HG03060 (cell line): ENCODE results near the gene EHMT2.
"Not testable (repeated sequence)": the region's sequence is repeated elsewhere in the genome, so short reads cannot be mapped to it uniquely, and the experiment has no call there.

Experiments used
- ATAC-seq: cut with Tn5 transposase; IDR thresholded peaks from one replicate; pipeline ENCODE4 v1.9.1; 2021; ENCODE audit warnings: low read depth, moderate number of reproducible peaks; ENCODE audit not compliant: unreplicated experiment

EHMT2 gene

DNA sequence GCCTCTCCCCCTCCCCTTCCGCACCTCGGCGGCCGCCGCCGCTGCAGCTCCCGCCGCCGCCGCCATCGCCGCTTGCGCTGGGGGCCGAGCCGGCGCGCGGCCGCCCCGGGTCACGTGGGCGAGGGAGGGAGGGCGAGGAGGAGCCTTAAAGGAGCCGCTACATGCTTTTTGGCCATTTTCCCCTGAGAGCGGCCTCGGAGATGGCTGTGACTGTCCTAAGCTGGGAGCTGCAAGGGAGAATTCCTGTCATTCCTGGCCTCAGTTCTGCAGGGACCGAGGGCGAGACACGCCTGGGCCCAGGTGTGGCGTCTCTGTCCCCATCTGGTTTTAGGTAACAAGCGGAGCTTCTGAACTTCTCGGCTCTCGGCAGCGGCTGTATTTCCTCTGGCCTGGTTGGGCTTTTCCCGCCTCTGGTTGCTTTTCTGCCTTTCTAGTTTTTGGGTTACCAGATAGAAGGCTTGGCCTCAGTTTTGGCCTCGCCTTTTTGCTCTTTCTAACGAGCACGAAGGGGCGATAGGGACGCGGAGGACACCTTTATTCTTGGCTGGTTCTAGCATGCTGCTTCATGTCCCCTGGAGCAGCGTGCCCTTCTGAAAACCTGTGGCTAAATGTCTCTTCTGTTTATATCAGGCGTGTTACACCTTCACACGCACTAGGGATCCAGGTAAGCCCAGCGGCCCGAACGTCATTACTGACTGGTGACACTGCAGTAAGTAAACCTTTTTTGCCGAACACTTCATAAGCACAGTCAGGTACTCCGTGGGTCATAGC lies at the start of gene EHMT2:
Gene EHMT2 (minus strand): TSS at position 87 of the 771 bp plus-strand sequence. CDS start 21 bp downstream, at position 66.
- ATAC-seq = no peak

DNA sequence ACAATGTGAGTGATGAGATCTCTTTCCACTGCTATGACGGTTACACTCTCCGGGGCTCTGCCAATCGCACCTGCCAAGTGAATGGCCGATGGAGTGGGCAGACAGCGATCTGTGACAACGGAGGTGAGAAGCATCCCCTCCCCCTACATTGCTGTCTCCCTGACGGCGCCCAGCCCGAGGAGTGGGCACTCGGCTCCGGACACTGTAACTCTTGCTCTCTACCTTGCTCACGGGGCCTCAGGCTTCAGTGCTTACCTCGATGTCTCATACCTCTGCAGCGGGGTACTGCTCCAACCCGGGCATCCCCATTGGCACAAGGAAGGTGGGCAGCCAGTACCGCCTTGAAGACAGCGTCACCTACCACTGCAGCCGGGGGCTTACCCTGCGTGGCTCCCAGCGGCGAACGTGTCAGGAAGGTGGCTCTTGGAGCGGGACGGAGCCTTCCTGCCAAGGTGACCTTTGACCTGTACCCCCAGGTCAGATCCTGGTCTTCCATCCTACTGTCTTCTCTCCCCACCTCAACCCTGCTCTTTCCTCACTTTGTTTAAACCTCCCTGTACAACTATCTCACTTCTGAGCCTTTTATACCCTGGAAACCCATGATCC lies 49.7 kb upstream of the EHMT2 start:
- ATAC-seq = no peak

DNA sequence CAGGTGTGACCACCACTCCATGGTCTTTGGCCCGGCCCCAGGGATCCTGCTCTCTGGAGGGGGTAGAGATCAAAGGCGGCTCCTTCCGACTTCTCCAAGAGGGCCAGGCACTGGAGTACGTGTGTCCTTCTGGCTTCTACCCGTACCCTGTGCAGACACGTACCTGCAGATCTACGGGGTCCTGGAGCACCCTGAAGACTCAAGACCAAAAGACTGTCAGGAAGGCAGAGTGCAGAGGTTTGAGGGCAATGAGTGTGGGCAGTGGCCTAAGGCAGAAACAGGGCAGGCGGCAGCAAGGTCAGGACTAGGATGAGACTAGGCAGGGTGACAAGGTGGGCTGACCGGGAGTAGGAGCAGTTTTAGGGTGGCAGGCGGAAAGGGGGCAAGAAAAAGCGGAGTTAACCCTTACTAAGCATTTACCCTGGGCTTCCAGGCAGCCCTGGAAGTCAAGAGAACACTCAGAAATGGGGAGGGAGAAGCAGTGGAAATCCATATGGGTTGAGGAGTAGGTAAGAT lies 48.9 kb upstream of the EHMT2 start:
- no peak for ATAC-seq

DNA sequence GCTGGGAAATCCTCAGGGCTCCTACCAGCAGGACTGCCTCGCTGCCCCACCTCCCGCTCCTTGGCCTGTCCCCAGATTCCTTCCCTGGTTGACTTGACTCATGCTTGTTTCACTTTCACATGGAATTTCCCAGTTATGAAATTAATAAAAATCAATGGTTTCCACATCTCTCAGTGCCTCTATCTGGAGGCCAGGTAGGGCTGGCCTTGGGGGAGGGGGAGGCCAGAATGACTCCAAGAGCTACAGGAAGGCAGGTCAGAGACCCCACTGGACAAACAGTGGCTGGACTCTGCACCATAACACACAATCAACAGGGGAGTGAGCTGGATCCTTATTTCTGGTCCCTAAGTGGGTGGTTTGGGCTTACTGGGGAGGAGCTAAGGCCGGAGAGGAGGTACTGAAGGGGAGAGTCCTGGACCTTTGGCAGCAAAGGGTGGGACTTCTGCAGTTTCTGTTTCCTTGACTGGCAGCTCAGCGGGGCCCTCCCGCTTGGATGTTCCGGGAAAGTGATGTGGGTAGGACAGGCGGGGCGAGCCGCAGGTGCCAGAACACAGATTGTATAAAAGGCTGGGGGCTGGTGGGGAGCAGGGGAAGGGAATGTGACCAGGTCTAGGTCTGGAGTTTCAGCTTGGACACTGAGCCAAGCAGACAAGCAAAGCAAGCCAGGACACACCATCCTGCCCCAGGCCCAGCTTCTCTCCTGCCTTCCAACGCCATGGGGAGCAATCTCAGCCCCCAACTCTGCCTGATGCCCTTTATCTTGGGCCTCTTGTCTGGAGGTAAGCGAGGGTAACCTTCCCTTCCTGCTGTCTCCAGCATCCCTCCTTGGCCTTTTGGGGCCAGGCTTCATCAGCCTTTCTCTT lies 48.2 kb upstream of the EHMT2 start, which contains the start of gene CFB:
Gene CFB (plus strand): TSS at position 589 of the 863 bp plus-strand sequence. CDS start 127 bp downstream, at position 716.
- ATAC-seq = no peak

DNA sequence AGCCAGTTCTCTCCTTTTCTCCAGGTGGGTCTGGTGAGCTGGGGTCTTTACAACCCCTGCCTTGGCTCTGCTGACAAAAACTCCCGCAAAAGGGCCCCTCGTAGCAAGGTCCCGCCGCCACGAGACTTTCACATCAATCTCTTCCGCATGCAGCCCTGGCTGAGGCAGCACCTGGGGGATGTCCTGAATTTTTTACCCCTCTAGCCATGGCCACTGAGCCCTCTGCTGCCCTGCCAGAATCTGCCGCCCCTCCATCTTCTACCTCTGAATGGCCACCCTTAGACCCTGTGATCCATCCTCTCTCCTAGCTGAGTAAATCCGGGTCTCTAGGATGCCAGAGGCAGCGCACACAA lies 47.6 kb upstream of the EHMT2 start:
- ATAC-seq = no peak

DNA sequence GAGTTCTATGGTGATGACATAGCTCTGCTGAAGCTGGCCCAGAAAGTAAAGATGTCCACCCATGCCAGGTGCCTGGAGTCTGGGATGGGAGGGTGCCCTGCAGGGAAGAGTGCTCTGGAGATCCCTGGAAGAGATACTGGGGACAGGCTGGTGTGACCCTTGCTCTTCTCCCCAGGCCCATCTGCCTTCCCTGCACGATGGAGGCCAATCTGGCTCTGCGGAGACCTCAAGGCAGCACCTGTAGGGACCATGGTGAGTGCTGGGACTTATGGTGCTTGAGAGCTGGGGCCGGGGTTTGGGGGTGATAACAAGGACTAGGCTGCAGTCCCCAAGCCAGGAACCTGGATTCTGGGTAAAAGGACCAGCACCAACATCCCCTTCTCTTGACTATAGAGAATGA lies 46.2 kb upstream of the EHMT2 start:
- ATAC-seq = no peak

DNA sequence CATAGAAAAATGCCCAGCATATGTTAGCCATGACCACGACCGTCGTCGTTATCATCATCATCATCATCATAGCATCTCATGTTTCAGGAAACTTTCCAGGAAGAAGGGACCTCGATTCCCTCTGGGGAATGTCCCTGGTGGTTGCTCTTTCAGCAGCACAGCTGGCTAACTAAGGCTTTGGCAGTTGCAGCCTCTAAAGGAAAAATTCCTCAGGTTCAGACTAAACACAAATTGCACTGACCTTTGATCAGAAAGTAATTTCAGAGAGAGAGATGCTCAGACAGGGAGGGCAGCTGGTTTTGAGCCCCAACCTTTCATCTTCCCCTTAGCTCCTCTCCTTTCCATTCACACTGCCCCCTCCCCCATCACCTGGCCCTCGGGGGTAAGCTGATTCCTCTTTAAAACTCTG lies 42.8 kb upstream of the EHMT2 start:
- no peak for ATAC-seq

DNA sequence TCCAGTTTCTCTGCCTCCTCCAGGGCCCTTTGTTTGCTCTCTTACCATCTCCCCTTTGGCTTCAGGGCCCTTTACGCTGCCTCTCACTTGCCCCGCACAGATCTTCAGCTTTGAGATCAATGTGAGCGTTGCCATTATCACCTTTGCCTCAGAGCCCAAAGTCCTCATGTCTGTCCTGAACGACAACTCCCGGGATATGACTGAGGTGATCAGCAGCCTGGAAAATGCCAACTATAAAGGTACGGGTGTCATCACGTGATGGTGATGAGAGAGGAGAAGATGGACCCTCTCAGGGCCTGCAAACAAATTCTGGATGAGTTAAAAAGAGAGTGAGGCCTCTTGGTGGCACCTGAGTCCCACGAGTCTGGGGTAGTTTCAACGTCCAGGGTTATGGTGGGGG lies 38.3 kb upstream of the EHMT2 start:
- ATAC-seq = no peak

DNA sequence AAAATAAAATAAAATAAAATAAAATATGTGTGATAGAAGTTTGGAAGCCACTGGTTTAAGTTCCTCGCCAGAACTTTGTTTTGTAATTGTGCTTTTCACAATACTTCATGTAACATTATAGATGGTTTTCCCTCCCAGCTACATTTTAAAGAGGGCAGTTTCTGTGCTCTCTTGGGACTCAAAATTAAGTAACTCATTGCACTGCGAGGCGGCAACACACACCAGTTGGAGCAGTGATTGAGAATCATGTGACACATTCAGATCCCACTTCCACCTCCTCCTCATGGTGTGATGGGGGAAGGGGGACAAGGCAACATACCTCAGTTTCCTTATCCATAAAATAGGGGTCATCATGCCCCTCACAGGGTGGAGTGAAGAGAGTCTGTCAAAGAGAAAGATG lies 37.5 kb upstream of the EHMT2 start:
- ATAC-seq = no peak

DNA sequence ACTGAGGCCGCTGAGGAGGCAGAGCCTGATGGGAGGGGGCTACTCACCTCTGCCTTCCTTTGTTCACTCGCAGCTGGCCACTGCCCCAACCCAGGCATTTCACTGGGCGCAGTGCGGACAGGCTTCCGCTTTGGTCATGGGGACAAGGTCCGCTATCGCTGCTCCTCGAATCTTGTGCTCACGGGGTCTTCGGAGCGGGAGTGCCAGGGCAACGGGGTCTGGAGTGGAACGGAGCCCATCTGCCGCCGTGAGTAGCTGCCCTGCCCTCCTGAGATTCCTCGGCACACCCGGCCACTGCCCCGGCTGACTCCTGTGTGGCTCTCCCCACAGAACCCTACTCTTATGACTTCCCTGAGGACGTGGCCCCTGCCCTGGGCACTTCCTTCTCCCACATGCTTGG lies 36.0 kb upstream of the EHMT2 start:
- no peak for ATAC-seq

DNA sequence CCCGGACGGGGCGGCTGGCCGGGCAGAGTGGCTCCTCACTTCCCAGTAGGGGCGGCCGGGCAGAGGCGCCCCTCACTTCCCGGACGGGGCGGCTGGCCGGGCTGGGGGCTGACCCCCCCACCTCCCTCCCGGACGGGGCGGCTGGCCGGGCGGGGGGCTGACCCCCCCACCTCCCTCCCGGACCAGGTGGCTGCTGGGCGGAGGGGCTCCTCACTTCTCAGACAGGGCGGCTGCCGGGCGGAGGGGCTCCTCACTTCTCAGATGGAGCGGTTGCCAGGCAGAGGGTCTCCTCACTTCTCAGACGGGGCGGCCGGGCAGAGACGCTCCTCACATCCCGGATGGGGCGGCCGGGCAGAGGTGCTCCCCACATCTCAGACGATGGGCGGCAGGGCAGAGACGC lies 34.6 kb upstream of the EHMT2 start:
- ATAC-seq = not testable (repeated sequence)

DNA sequence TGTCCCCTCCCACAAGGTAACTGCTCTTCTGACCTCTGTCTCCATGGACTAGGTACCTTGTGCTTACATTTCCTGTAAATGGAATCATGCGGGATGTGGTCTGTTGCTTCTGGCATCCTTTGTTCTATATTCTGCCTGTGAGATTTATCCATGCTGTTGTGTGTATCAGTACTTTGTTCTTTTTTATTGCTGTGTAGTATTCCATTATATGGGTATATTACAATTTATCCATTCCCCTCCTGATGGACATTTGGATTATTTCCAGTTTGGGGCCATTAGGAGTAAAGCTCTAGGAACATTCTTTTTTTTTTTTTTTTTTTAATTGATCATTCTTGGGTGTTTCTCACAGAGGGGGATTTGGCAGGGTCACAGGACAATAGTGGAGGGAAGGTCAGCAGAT lies 33.5 kb upstream of the EHMT2 start:
- ATAC-seq = no peak

DNA sequence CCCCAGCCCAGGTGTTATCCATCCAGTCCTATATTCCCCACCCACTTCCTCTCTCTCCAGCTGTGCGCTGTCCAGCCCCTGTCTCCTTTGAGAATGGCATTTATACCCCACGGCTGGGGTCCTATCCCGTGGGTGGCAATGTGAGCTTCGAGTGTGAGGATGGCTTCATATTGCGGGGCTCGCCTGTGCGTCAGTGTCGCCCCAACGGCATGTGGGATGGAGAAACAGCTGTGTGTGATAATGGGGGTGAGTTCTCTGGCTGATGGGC lies 31.1 kb upstream of the EHMT2 start:
- no peak for ATAC-seq

DNA sequence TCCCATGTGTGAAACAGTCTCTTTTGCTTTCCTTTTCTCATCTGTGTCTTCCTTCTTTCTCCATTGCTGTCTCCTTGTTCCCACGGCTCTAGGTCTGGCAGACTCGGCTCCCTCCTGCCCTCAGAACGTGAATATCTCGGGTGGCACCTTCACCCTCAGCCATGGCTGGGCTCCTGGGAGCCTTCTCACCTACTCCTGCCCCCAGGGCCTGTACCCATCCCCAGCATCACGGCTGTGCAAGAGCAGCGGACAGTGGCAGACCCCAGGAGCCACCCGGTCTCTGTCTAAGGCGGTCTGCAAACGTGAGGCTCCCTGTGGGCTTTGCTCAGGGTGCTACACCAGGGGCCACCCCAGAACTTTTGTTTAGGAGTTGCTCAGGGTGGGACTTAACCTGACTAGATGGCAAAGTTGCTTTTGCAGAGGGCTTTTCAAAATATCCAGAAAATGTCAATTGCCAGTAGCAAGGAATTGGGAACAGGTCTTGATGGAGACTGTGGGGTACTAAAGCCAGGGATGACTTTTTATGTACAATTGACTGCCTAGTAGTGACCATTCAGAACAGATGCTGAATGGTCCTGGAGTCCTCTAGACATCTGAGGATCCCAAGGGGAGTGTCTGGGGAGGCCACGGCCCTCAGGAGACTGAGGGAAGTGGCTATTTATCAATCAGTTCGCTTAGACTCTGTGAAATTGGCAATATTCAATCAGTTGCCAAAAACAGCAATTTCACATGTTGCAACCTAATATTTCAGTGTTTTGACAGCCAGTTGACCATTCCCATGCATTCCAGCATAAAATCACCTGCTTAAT lies 30.6 kb upstream of the EHMT2 start:
- ATAC-seq = no peak

DNA sequence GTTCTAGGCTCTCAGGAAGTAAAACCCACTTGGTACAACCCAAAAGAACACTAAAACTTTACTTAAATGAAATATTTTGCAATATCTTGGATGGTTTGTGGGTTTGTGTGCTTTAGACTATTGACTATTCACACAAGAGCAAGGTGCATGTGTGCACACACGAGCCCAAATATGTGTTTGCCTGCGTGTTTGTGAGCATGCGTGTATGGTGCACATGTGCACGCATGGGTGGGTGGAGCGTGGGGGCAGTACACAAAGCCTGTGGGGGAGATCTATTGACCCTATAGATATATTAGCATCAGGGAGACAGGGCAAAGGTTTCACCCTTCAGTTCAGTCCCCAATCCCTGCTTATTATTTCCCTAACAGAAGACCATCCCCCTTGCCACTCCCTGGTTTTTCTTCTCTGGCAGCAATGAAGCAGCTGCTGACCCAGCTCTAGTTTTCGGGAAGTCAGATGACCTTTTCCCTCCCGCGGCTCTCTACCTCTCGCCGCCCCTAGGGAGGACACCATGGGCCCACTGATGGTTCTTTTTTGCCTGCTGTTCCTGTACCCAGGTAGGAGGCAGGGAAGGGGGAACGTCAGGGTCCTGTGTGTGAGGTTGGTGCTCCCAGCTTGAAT lies 29.9 kb upstream of the EHMT2 start, which contains the start of gene C2:
Gene C2 (plus strand): TSS at position 476 of the 621 bp plus-strand sequence. CDS start 36 bp downstream, at position 512.
- no peak for ATAC-seq

DNA sequence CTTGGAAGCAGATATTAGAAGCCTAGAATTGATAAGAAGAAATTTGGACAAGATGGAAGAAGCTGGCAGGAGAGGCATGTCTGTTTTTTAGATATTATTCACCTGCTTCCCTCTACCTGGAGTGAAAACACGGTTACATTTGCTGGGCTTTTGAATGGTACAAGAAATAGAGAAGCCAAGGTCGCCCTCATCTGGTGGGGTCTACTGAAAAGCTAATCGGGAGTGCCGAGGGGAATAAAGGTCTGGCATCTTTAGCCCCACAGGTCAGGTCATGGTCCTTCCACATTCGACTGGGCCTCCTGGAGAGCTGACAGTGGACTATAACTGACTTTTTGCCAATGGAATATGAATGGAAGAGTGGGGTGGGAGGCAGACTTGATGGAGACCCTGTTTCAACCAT lies 25.4 kb upstream of the EHMT2 start:
- no peak for ATAC-seq

DNA sequence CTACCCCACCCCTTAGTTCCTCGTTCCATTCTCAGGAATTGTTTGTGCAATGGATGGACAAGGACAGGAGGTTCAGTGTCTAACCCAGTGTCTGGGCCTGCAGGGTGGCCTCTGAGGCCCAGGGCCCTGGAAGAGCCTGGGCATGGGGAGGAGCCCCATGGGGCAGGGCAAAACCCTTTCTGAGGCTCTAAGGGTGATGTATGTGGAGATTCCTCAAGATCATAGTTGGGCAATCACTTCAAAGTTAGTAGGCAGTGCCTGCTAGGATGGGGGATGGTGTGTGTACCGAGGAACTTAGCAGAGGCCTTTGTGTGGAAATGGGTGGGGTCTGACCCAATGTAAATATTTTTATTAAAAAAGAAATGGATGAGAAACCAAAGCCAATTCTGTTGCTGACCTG lies 23.3 kb upstream of the EHMT2 start:
- ATAC-seq = no peak

DNA sequence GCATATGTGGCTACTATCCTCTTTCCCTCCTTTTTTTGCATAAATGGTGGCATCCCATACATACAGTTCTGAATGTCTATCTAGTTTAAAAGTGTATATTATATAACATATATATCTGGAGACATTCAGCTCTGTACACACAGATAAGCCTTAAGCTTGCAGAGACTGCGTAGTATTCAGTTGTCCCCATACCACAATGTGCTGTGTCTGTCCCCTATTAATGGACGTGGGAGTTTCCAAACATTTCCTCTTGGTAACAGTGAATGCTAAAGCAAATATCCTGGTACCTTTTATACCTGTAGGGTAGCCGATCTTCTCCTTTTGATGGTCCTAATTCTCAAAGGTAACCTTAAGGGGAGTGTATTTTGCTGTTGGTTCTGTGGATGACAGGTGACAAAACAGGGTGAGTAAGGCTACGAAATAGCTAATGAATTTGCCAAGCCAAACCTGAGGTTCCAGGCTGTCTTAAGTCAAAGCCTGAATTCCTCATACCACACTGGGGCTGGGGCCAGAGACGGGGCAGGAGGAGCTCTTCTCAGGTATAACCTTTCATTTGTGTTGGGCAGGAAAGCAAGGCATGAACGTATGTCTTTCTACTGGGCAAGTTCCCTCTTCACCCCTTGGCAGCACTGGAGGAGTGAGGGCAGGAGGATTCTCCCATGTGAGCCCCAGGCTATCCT lies 22.3 kb upstream of the EHMT2 start:
- no peak for ATAC-seq

DNA sequence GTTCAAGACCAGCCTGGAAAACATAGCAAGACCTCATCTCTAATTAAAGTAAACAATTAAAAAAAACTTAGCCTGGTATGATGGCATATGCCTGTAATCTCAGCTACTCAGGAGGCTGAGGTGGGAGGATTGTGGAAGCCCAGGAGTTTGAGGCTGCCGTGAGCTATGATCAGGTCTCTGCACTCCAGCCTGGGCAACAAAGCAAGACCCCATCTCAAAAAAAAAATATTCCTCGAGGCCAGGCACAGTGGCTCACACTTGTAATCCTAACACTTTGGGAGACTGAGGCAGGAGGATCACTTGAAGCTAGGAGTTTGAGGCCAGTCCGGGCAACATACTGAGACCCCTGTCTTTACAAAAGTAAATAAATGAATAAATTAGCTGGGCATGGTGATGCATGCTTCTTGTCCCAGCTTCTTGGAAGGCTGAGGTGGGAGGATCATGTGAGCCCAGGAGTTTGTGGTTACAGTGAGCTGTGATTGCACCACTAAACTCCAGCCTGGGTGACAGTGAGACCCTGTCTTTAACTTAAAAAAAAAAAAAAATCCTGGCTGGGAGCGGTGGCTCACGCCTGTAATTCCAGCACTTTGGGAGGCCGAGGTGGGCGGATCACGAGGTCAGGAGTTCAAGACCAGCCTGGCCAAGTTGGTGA lies 20.7 kb upstream of the EHMT2 start:
- no peak for ATAC-seq
